ENCODE measurements around the gene LRP3.
"Not testable (repeated sequence)": the region's sequence is repeated elsewhere in the genome, so short reads cannot be mapped to it uniquely, and the experiment has no call there.

The LRP3 gene

GRCh38 chr19:33220115-33220514, 26.0 kb downstream of the LRP3 start:
- DNase-seq: no peak

GRCh38 chr19:33220735-33221134, 26.6 kb downstream of the LRP3 start:
- DNase-seq: no peak

GRCh38 chr19:33221638-33222037, 27.5 kb downstream of the LRP3 start:
- no peak for DNase-seq

- DNase-seq: not testable (repeated sequence)
Measured at GRCh38 chr19:33222255-33222654, 28.1 kb downstream of the LRP3 start.

- DNase-seq: no peak
Measured at GRCh38 chr19:33224694-33225457, 30.7 kb downstream of the LRP3 start.

- no peak for DNase-seq
Measured at GRCh38 chr19:33225458-33225926, 31.4 kb downstream of the LRP3 start, which contains the start of gene SLC7A10. Gene SLC7A10, minus strand, starts transcription at chr19:33225850. Its CDS starts 147 bp downstream, at chr19:33225703.

- no peak for DNase-seq
Measured at GRCh38 chr19:33226550-33227241, 32.6 kb downstream of the LRP3 start.

- peak; percentile 54 for DNase-seq
Measured at GRCh38 chr19:33227242-33227650, 33.1 kb downstream of the LRP3 start.

GRCh38 chr19:33227870-33228599, 33.9 kb downstream of the LRP3 start:
- DNase-seq: no peak

- no peak for DNase-seq
Measured at GRCh38 chr19:33229962-33230361, 35.8 kb downstream of the LRP3 start.

- peak; percentile 28 for DNase-seq
Measured at GRCh38 chr19:33231511-33231910, 37.4 kb downstream of the LRP3 start.

- DNase-seq: no peak
Measured at GRCh38 chr19:33232656-33233055, 38.5 kb downstream of the LRP3 start.

GRCh38 chr19:33233056-33233873, 39.1 kb downstream of the LRP3 start:
- no peak for DNase-seq

GRCh38 chr19:33234092-33234491, 40.0 kb downstream of the LRP3 start:
- no peak for DNase-seq

- no peak for DNase-seq
Measured at GRCh38 chr19:33234736-33235135, 40.6 kb downstream of the LRP3 start.

- DNase-seq: peak; percentile 65
Measured at GRCh38 chr19:33235269-33235995, 41.3 kb downstream of the LRP3 start.

GRCh38 chr19:33235996-33236350, 41.8 kb downstream of the LRP3 start:
- DNase-seq: no peak

- DNase-seq: no peak
Measured at GRCh38 chr19:33236696-33237390, 42.7 kb downstream of the LRP3 start.

GRCh38 chr19:33238481-33239149, 44.5 kb downstream of the LRP3 start:
- no peak for DNase-seq

GRCh38 chr19:33239223-33239975, 45.3 kb downstream of the LRP3 start:
- DNase-seq: no peak

Data from EL (cell line).